ENCODE measurements around the gene GCSAML. TPM values are rescaled to one million over a fixed set of nuclear protein-coding genes. Genes with fewer than 3 reads are reported as not detected.

The GCSAML gene
- polyA plus RNA-seq, 3 donors, result 0.44 to 1.5 (median 0.55) TPM

- DNase-seq (ENCODE audit: extremely low read depth in 1 of 11, low read depth in 9 of 11, low spot score in 4 of 11), result no peak
Measured at GRCh38 chr1:247557926-247558674, 9.2 kb downstream of the GCSAML start.

- DNase-seq (ENCODE audit: extremely low read depth in 1 of 11, low read depth in 9 of 11, low spot score in 4 of 11), result no peak
Measured at GRCh38 chr1:247561711-247562110, 12.8 kb downstream of the GCSAML start.

GRCh38 chr1:247562198-247562597 is 13.3 kb downstream of the GCSAML start:
- DNase-seq (ENCODE audit: extremely low read depth in 1 of 11, low read depth in 9 of 11, low spot score in 4 of 11), result no peak

GRCh38 chr1:247574236-247574635 is 25.3 kb downstream of the GCSAML start:
- no peak for DNase-seq (ENCODE audit: extremely low read depth in 1 of 11, low read depth in 9 of 11, low spot score in 4 of 11)

GRCh38 chr1:247574664-247575063 is 25.7 kb downstream of the GCSAML start:
- DNase-seq (ENCODE audit: extremely low read depth in 1 of 11, low read depth in 9 of 11, low spot score in 4 of 11), result no peak

- peak in 3 of 11 donors; percentile 0 to 2 (median 1) for DNase-seq (ENCODE audit: extremely low read depth in 1 of 11, low read depth in 9 of 11, low spot score in 4 of 11)
Measured at GRCh38 chr1:247576514-247576913, 27.6 kb downstream of the GCSAML start.

GRCh38 chr1:247578946-247579460 is 30.1 kb downstream of the GCSAML start:
- no peak for DNase-seq (ENCODE audit: extremely low read depth in 1 of 11, low read depth in 9 of 11, low spot score in 4 of 11)

GRCh38 chr1:247588060-247588459 is 39.1 kb downstream of the GCSAML start, which contains the start of gene OR2G2:
Gene OR2G2, plus strand, starts transcription at chr1:247588360. Its CDS starts 0 bp downstream, at chr1:247588360.
- no peak for DNase-seq (ENCODE audit: extremely low read depth in 1 of 11, low read depth in 9 of 11, low spot score in 4 of 11)

GRCh38 chr1:247605286-247605685 is 56.4 kb downstream of the GCSAML start, which contains the start of gene OR2G3:
Gene OR2G3, plus strand, starts transcription at chr1:247605586. Its CDS starts 0 bp downstream, at chr1:247605586.
- DNase-seq (ENCODE audit: extremely low read depth in 1 of 11, low read depth in 9 of 11, low spot score in 4 of 11), result no peak

GRCh38 chr1:247613405-247613804 is 64.5 kb downstream of the GCSAML start:
- DNase-seq (ENCODE audit: extremely low read depth in 1 of 11, low read depth in 9 of 11, low spot score in 4 of 11), result no peak

GRCh38 chr1:247614625-247615024 is 65.7 kb downstream of the GCSAML start:
- DNase-seq (ENCODE audit: extremely low read depth in 1 of 11, low read depth in 9 of 11, low spot score in 4 of 11), result no peak

Other genes with a start within 250 kb of the GCSAML start
- gene ZNF496, start 217.3 kb upstream of the GCSAML start, polyA plus RNA-seq (ENCODE audit: insufficient read length in 3 of 3), result 10 to 100 TPM; 36.6 to 44.8 (median 39.3) TPM
- 1 to 10 TPM in 1 of 3 donors, under 1 TPM in 2; 0.78 to 1.0 (median 0.91) TPM for gene NLRP3, start 133.0 kb upstream of the GCSAML start, polyA plus RNA-seq (ENCODE audit: insufficient read length in 3 of 3)
- gene OR2B11, start 91.0 kb upstream of the GCSAML start, polyA plus RNA-seq (ENCODE audit: insufficient read length in 3 of 3), result under 1 TPM in 2 of 3 donors, not detected in 1; 0.05 to 0.06 TPM
- gene OR2C3, start 12.7 kb upstream of the GCSAML start, polyA plus RNA-seq (ENCODE audit: insufficient read length in 3 of 3), result 1 to 10 TPM in 1 of 3 donors, under 1 TPM in 2; 0.27 to 1.0 (median 0.44) TPM
- not detected for gene OR2G2, start 39.2 kb downstream of the GCSAML start, polyA plus RNA-seq (ENCODE audit: insufficient read length in 3 of 3)
- gene OR2G3, start 56.5 kb downstream of the GCSAML start, polyA plus RNA-seq (ENCODE audit: insufficient read length in 3 of 3), result not detected
- gene OR13G1, start 130.6 kb downstream of the GCSAML start, polyA plus RNA-seq (ENCODE audit: insufficient read length in 3 of 3), result not detected
- gene OR6F1, start 167.5 kb downstream of the GCSAML start, polyA plus RNA-seq (ENCODE audit: insufficient read length in 3 of 3), result not detected
- gene OR14K1, start 189.5 kb downstream of the GCSAML start, polyA plus RNA-seq (ENCODE audit: insufficient read length in 3 of 3), result not detected
- gene OR14A2, start 199.0 kb downstream of the GCSAML start, polyA plus RNA-seq (ENCODE audit: insufficient read length in 3 of 3), result not detected
- gene OR1C1, start 211.4 kb downstream of the GCSAML start, polyA plus RNA-seq (ENCODE audit: insufficient read length in 3 of 3), result not detected